Prostate gland (tissue), 2 donors: ENCODE measurements around the gene SLC9A4.

Experiments
- CTCF ChIP-seq, 4 experiments: fragments of 200-600 bp in 2 of 4; fragments of 450-650 bp in 2 of 4; sonication (generic) in 2 of 4; IDR thresholded peaks; 1 replicate in 3 of 4; 2 replicates in 1 of 4; pipeline ENCODE4 v1.5.1; 2016 to 2019; ENCODE audit warnings: antibody characterized with exemption in 4 of 4, mild to moderate bottlenecking in 2 of 4, moderate library complexity in 2 of 4
- POLR2A ChIP-seq: fragments of 450-650 bp; IDR thresholded peaks from one replicate; pipeline ENCODE4 v1.6.1; 2016; ENCODE audit warnings: antibody characterized with exemption, mild to moderate bottlenecking

GRCh38 chr2:102433973-102434654 lies 38.9 kb upstream of the SLC9A4 start:
- TF ChIP-seq CTCF (IDR thresholded peaks at IDR 0.05) (no peak), POLR2A (no peak)
